H9 (cell line): ENCODE measurements around the gene ZNF14. TPM values are rescaled to one million over a fixed set of nuclear protein-coding genes. Genes with fewer than 3 reads are reported as not detected.

Source experiments
- DNase-seq: peaks from one replicate; pipeline ENCODE4 v3.0.0-alpha.2; 2017
- H2AFZ ChIP-seq: one replicate; pipeline ENCODE4 v1.6.1; 2013; ENCODE audit warnings: mild to moderate bottlenecking, low read length, control low read depth, moderate library complexity
- H2AK5ac ChIP-seq: 2 replicates; pipeline ENCODE4 v1.6.1; 2013; ENCODE audit warnings: low read length, control low read depth, mixed read lengths; ENCODE audit not compliant: insufficient read length
- H2BK120ac ChIP-seq: one replicate; pipeline ENCODE4 v1.6.1; 2013; ENCODE audit warnings: low read depth, mild to moderate bottlenecking, low read length, control low read depth, inconsistent platforms; ENCODE audit not compliant: poor library complexity, severe bottlenecking
- H2BK12ac ChIP-seq: 2 replicates; pipeline ENCODE4 v1.6.1; 2013; ENCODE audit warnings: low read length, control low read depth, mixed read lengths, low read depth; ENCODE audit not compliant: insufficient read length
- H2BK15ac ChIP-seq: 2 replicates; pipeline ENCODE4 v1.6.1; 2013; ENCODE audit warnings: low read depth, low read length, control low read depth
- H2BK20ac ChIP-seq: one replicate; pipeline ENCODE4 v1.6.1; 2013; ENCODE audit warnings: low read depth, mild to moderate bottlenecking, low read length, control low read depth, inconsistent platforms; ENCODE audit not compliant: poor library complexity, severe bottlenecking
- H2BK5ac ChIP-seq: 2 replicates; pipeline ENCODE4 v1.6.1; 2013; ENCODE audit warnings: low read length, control low read depth, mixed read lengths; ENCODE audit not compliant: insufficient read length
- H3K14ac ChIP-seq: 2 replicates; pipeline ENCODE4 v1.6.1; 2013; ENCODE audit warnings: low read length, control low read depth; ENCODE audit not compliant: insufficient read depth
- H3K18ac ChIP-seq: 2 replicates; pipeline ENCODE4 v1.6.1; 2013; ENCODE audit warnings: low read depth, mild to moderate bottlenecking, mixed read lengths, low read length, control low read depth; ENCODE audit not compliant: insufficient read length
- H3K23ac ChIP-seq: 2 replicates; pipeline ENCODE4 v1.6.1; 2013; ENCODE audit warnings: low read length, control low read depth, mixed read lengths, low read depth; ENCODE audit not compliant: insufficient read length
- H3K23me2 ChIP-seq: 2 replicates; pipeline ENCODE4 v1.6.1; 2013; ENCODE audit warnings: low read depth, mild to moderate bottlenecking, mixed read lengths, low read length, control low read depth; ENCODE audit not compliant: insufficient read length, poor library complexity, severe bottlenecking
- H3K27ac ChIP-seq: 2 replicates; pipeline ENCODE4 v1.5.1; 2013; ENCODE audit warnings: low read length, control low read depth, mixed read lengths, low read depth; ENCODE audit not compliant: insufficient read length
- H3K27me3 ChIP-seq: 2 replicates; pipeline ENCODE4 v1.6.1; 2013; ENCODE audit warnings: low read length, control low read depth, inconsistent platforms; ENCODE audit not compliant: insufficient read depth
- H3K4ac ChIP-seq: 2 replicates; pipeline ENCODE4 v1.6.1; 2013; ENCODE audit warnings: low read depth, mild to moderate bottlenecking, control low read depth, inconsistent platforms, low read length, moderate library complexity
- H3K4me1 ChIP-seq: 2 replicates; pipeline ENCODE4 v1.6.1; 2013; ENCODE audit warnings: low read length, control low read depth, inconsistent platforms; ENCODE audit not compliant: insufficient read depth
- H3K4me2 ChIP-seq: 2 replicates; pipeline ENCODE4 v1.6.1; 2013; ENCODE audit warnings: low read length, control low read depth, mixed read lengths; ENCODE audit not compliant: insufficient read length, insufficient read depth
- H3K56ac ChIP-seq: 2 replicates; pipeline ENCODE4 v1.6.1; 2013; ENCODE audit warnings: low read depth, mild to moderate bottlenecking, mixed read lengths, low read length, control low read depth; ENCODE audit not compliant: insufficient read length
- H3K79me1 ChIP-seq: 2 replicates; pipeline ENCODE4 v1.6.1; 2013; ENCODE audit warnings: low read depth, mild to moderate bottlenecking, moderate library complexity, low read length, control low read depth, inconsistent platforms; ENCODE audit not compliant: insufficient read depth, poor library complexity, severe bottlenecking
- H3K79me2 ChIP-seq: 2 replicates; pipeline ENCODE4 v1.6.1; 2013; ENCODE audit warnings: low read length, control low read depth, inconsistent platforms; ENCODE audit not compliant: insufficient read depth
- H3K9ac ChIP-seq: 2 replicates; pipeline ENCODE4 v1.6.1; 2013; ENCODE audit warnings: low read length, control low read depth, mixed read lengths; ENCODE audit not compliant: insufficient read length; ENCODE audit errors: extremely low read depth
- H3K9me3 ChIP-seq: one replicate; pipeline ENCODE4 v1.6.1; 2013; ENCODE audit warnings: low read depth, low read length, inconsistent platforms; ENCODE audit not compliant: control insufficient read depth
- H3T11ph ChIP-seq: one replicate; pipeline ENCODE4 v1.6.1; 2013; ENCODE audit warnings: mild to moderate bottlenecking, low read length, control low read depth, inconsistent platforms
- H4K20me1 ChIP-seq: one replicate; pipeline ENCODE4 v1.6.1; 2013; ENCODE audit not compliant: control insufficient read depth, insufficient read length, insufficient read depth
- H4K5ac ChIP-seq: 2 replicates; pipeline ENCODE4 v1.6.1; 2013; ENCODE audit warnings: low read depth, mild to moderate bottlenecking, mixed read lengths, low read length, control low read depth; ENCODE audit not compliant: insufficient read length
- H4K8ac ChIP-seq: replicated peaks from 2 replicates; pipeline ENCODE4 v1.6.1; 2013; ENCODE audit warnings: low read length, control low read depth, mixed read lengths, low read depth; ENCODE audit not compliant: insufficient read length
- H4K91ac ChIP-seq: 2 replicates; pipeline ENCODE4 v1.6.1; 2013; ENCODE audit warnings: low read depth, mild to moderate bottlenecking, moderate library complexity, mixed read lengths, low read length, control low read depth; ENCODE audit not compliant: insufficient read length
- H3K27ac Mint-ChIP-seq, 3 experiments: 2 replicates in 2 of 3; 3 replicates in 1 of 3; pipeline ENCODE4 v1.8.0; 2020 to 2021; ENCODE audit warnings: mixed read lengths in 3 of 3, mild to moderate bottlenecking in 1 of 3, moderate library complexity in 1 of 3
- H3K27me3 Mint-ChIP-seq: 2 replicates; pipeline ENCODE4 v1.8.0; 2021; ENCODE audit warnings: low read depth, mild to moderate bottlenecking, moderate library complexity, mixed read lengths
- H3K36me3 Mint-ChIP-seq, 3 experiments: 2 replicates in 2 of 3; 3 replicates in 1 of 3; pipeline ENCODE4 v1.8.0; 2020 to 2021; ENCODE audit warnings: low read depth in 3 of 3, mixed read lengths in 3 of 3; ENCODE audit not compliant: insufficient read depth in 1 of 3
- H3K4me1 Mint-ChIP-seq, 2 experiments: 2 replicates each; pipeline ENCODE4 v1.8.0; 2020; ENCODE audit warnings: mixed read lengths in 2 of 2
- H3K4me3 Mint-ChIP-seq, 2 experiments: 2 replicates in 1 of 2; 3 replicates in 1 of 2; pipeline ENCODE4 v1.8.0; 2020 to 2021; ENCODE audit warnings: mild to moderate bottlenecking in 2 of 2, mixed read lengths in 2 of 2, moderate library complexity in 1 of 2
- H3K9me3 Mint-ChIP-seq, 2 experiments: 2 replicates in 1 of 2; 3 replicates in 1 of 2; pipeline ENCODE4 v1.8.0; 2020; ENCODE audit warnings: mild to moderate bottlenecking in 2 of 2, mixed read lengths in 2 of 2, moderate library complexity in 1 of 2
- WGBS: extraction: QIAGEN DNeasy Blood & Tissue Kit; methylation state at CpG from one replicate; pipeline ENCODE4 v1.1.7; 2013; ENCODE audit warnings: missing lambda C conversion rate, low lambda C conversion rate, mixed read lengths; ENCODE audit not compliant: insufficient read length; ENCODE audit errors: extremely low coverage; 5-methylcytosine and 5-hydroxymethylcytosine counted together
- total RNA-seq: library from RNA; stranded (reverse); gene quantifications from 2 replicates; pipeline ENCODE4 v1.2.1, GENCODE V29; 2021
- TF ChIP-seq, protein P1 (sequence below): fragments of 200-600 bp; sonication (generic); conservative IDR thresholded peaks from 3 replicates; pipeline ENCODE4 v1.8.0; 2021; ENCODE audit warnings: antibody characterized with exemption, mild to moderate bottlenecking

Gene ZNF14
- total RNA-seq, 1 experiment from 2014 or later: 8.3 TPM

DNA sequence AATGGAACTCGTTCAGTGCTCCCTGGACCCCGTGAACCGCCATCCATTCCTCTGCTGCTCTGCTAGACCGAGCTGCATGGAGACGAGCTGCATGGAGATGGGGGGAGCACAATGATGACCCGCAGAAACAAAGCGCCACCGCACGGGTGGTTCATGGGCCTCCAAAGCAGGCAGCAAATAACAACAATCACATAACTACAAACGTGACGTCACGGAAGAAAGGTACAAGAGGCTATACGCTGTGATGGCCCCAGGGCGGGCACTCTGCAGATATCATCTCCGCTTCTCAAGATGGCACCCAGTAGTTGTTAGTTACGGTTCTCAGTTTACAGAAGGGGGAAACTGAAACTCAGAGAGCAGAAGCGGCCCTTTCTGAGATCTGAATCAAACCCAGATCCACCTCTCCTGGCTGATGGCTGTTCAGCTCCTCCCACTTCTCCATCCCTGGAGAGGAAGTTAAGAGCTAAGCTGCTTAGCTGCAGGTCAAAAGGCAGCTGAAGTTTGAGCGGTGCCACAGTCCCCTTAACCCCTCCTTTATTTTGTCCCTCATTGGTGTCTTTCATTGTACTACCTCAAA is 71.1 kb downstream of the ZNF14 start:
- Histone ChIP-seq H3T11ph (no peak overlapping the region), H3K4me1 (peaks cover 6% of the 10 kb centered on the region; the same call in 1 of the 2 replicates), H2AFZ (no peak overlapping the region), H3K14ac (no peak overlapping the region), H3K23me2 (no peaks in the 10 kb centered on the region), H2BK5ac (no peak overlapping the region), H2AK5ac (no peak overlapping the region), H3K4me2 (peak overlapping the region; percentile 89), H3K9me3 (no peaks in the 10 kb centered on the region), H2BK12ac (no peak overlapping the region), H3K79me2 (peaks cover 20% of the 10 kb centered on the region; the same call in 1 of the 2 replicates), H3K18ac (no peak overlapping the region), H4K20me1 (no peaks in the 10 kb centered on the region), H3K23ac (no peak overlapping the region), H4K5ac (no peak overlapping the region), H2BK15ac (no peak overlapping the region), H2BK120ac (no peak overlapping the region), H4K91ac (no peak overlapping the region), H2BK20ac (no peak overlapping the region), H3K79me1 (peaks cover 5% of the 10 kb centered on the region), H3K27ac (no peak overlapping the region), H3K56ac (no peak overlapping the region), H3K9ac (no peak overlapping the region), H4K8ac (no peak overlapping the region), H3K4ac (no peak overlapping the region), H3K27me3 (no peaks in the 10 kb centered on the region)
- WGBS: no CpG with 5 or more reads among the region's 18 CpGs
- TF ChIP-seq, protein P1, sequence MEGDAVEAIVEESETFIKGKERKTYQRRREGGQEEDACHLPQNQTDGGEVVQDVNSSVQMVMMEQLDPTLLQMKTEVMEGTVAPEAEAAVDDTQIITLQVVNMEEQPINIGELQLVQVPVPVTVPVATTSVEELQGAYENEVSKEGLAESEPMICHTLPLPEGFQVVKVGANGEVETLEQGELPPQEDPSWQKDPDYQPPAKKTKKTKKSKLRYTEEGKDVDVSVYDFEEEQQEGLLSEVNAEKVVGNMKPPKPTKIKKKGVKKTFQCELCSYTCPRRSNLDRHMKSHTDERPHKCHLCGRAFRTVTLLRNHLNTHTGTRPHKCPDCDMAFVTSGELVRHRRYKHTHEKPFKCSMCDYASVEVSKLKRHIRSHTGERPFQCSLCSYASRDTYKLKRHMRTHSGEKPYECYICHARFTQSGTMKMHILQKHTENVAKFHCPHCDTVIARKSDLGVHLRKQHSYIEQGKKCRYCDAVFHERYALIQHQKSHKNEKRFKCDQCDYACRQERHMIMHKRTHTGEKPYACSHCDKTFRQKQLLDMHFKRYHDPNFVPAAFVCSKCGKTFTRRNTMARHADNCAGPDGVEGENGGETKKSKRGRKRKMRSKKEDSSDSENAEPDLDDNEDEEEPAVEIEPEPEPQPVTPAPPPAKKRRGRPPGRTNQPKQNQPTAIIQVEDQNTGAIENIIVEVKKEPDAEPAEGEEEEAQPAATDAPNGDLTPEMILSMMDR: no peak
- H3K27me3 Mint-ChIP-seq: no peaks in the 10 kb centered on the region
- peak overlapping the region in 2 of 3 experiments; percentile 9 to 48; a peak in 3 of 7 replicates for H3K27ac Mint-ChIP-seq
- no peaks in the 10 kb centered on the region for H3K9me3 Mint-ChIP-seq
- H3K4me3 Mint-ChIP-seq: peak overlapping the region; percentile 86 to 95
- H3K4me1 Mint-ChIP-seq: peaks cover 19 to 20% of the 10 kb centered on the region in 2 experiments
- DNase-seq: peak; percentile 26
- H3K36me3 Mint-ChIP-seq: peaks cover 24 to 44% (median 39%) of the 10 kb centered on the region in 3 experiments
